H1 (cell line): Measurements from ENCODE around the gene CHPF2. TPM values are rescaled to one million over a fixed set of nuclear protein-coding genes. Genes with fewer than 3 reads are reported as not detected.

Experiments
- CTCF ChIA-PET: fragments of 300-600 bp; sonication (Branson Sonifier 250); formaldehyde crosslinking; loops from one replicate; lab custom pipeline; 2021; ENCODE audit not compliant: partially characterized antibody; lab: Charles Lee
- POLR2A ChIA-PET: fragments of 300-600 bp; sonication (Branson Sonifier 250); formaldehyde crosslinking; loops from one replicate; lab custom pipeline; 2021; ENCODE audit warnings: inconsistent platforms; ENCODE audit not compliant: partially characterized antibody; lab: Charles Lee
- DNase-seq, 2 experiments: peaks; one replicate each; pipeline versions ENCODE4 v3.0.0 to v3.0.0-alpha.2; 2010 to 2022; ENCODE audit warnings: low spot score in 2 of 2, low read depth in 1 of 2, mixed read lengths in 1 of 2
- FAIRE-seq: peaks from 2 replicates; lab custom pipeline; 2011; peaks lifted over from hg19 to GRCh38; lab: Jason Lieb, UNC
- H2AFZ ChIP-seq: 2 replicates; pipeline ENCODE4 v1.8.1; 2012; ENCODE audit warnings: low read length, inconsistent platforms
- H2AK5ac ChIP-seq: 2 replicates; pipeline ENCODE4 v1.6.1; 2013; ENCODE audit warnings: low read depth, low read length
- H2BK120ac ChIP-seq: replicated peaks from 2 replicates; pipeline ENCODE3; 2013; ENCODE audit warnings: low read depth, low read length, inconsistent platforms
- H2BK12ac ChIP-seq: 2 replicates; pipeline ENCODE4 v1.6.1; 2013; ENCODE audit warnings: low read depth, low read length
- H2BK15ac ChIP-seq: 2 replicates; pipeline ENCODE4 v1.6.1; 2013; ENCODE audit warnings: low read length
- H2BK20ac ChIP-seq: 2 replicates; pipeline ENCODE4 v1.6.1; 2013; ENCODE audit warnings: low read length
- H2BK5ac ChIP-seq: 2 replicates; pipeline ENCODE4 v1.6.1; 2013; ENCODE audit warnings: low read depth, low read length
- H3K14ac ChIP-seq: 2 replicates; pipeline ENCODE4 v1.6.1; 2013; ENCODE audit warnings: inconsistent platforms; ENCODE audit not compliant: insufficient read length
- H3K18ac ChIP-seq: 2 replicates; pipeline ENCODE4 v1.6.1; 2013; ENCODE audit warnings: low read length; ENCODE audit errors: extremely low read depth
- H3K23ac ChIP-seq: 2 replicates; pipeline ENCODE4 v1.6.1; 2013; ENCODE audit warnings: inconsistent platforms; ENCODE audit not compliant: insufficient read length
- H3K23me2 ChIP-seq: 2 replicates; pipeline ENCODE4 v1.6.1; 2013; ENCODE audit warnings: low read depth, low read length
- H3K27ac ChIP-seq: 2 replicates; pipeline ENCODE4 v1.6.1; 2011; ENCODE audit warnings: low read depth, low read length, inconsistent platforms
- H3K27me3 ChIP-seq, 4 experiments: replicated peaks in 1 of 4; 1 replicate in 1 of 4; 2 replicates in 3 of 4; pipeline versions ENCODE4 v1.6.1 to v1.8.1; 2011 to 2013; ENCODE audit warnings: low read length in 3 of 4, mild to moderate bottlenecking in 3 of 4, inconsistent platforms in 2 of 4, mixed read lengths in 2 of 4, moderate library complexity in 1 of 4; ENCODE audit not compliant: control insufficient read depth in 3 of 4, insufficient read depth in 3 of 4; ENCODE audit errors: extremely low read depth in 1 of 4
- H3K36me3 ChIP-seq, 4 experiments: 2 replicates each; pipeline versions ENCODE4 v1.6.1 to v1.8.1; 2011 to 2013; ENCODE audit warnings: mild to moderate bottlenecking in 4 of 4, low read length in 3 of 4, moderate library complexity in 2 of 4, control low read depth in 1 of 4, inconsistent platforms in 1 of 4; ENCODE audit not compliant: insufficient read depth in 4 of 4, control insufficient read depth in 2 of 4
- H3K4ac ChIP-seq: replicated peaks from 2 replicates; pipeline ENCODE3; 2013; ENCODE audit warnings: low read length, low read depth, mixed read lengths, inconsistent platforms; ENCODE audit not compliant: insufficient read length
- H3K4me1 ChIP-seq, 4 experiments: replicated peaks in 1 of 4; 1 replicate in 1 of 4; 2 replicates in 3 of 4; pipeline versions ENCODE4 v1.6.1 to v1.8.1; 2011 to 2013; ENCODE audit warnings: low read length in 3 of 4, inconsistent platforms in 2 of 4, mixed read lengths in 1 of 4; ENCODE audit not compliant: insufficient read depth in 4 of 4, control insufficient read depth in 3 of 4
- H3K4me2 ChIP-seq, 2 experiments: 2 replicates each; pipeline versions ENCODE4 v1.6.1 to v1.8.1; 2011 to 2013; ENCODE audit warnings: low read depth in 2 of 2, low read length in 2 of 2, control low read depth in 1 of 2, inconsistent platforms in 1 of 2, mild to moderate bottlenecking in 1 of 2; ENCODE audit not compliant: insufficient read depth in 1 of 2
- H3K4me3 ChIP-seq, 4 experiments: fragments of 200-600, 300-600 bp in 1 of 4; sonication (generic), shearing (Covaris generic), sonication (Bioruptor Twin) in 1 of 4; 2 replicates each; pipeline versions ENCODE4 v1.5.1 to v1.8.1; 2011 to 2016; ENCODE audit warnings: low read length in 4 of 4, low read depth in 3 of 4, control low read depth in 2 of 4, inconsistent platforms in 2 of 4, mild to moderate bottlenecking in 2 of 4, mixed read lengths in 1 of 4, moderate library complexity in 1 of 4; ENCODE audit not compliant: insufficient read depth in 2 of 4; ENCODE audit errors: extremely low read depth in 1 of 4
- H3K56ac ChIP-seq: replicated peaks from 2 replicates; pipeline ENCODE3; 2013; ENCODE audit warnings: low read depth, mild to moderate bottlenecking, mixed read lengths, low read length, inconsistent platforms; ENCODE audit not compliant: insufficient read length
- H3K79me1 ChIP-seq: 2 replicates; pipeline ENCODE4 v1.6.1; 2013; ENCODE audit warnings: low read depth, low read length, control low read depth
- H3K79me2 ChIP-seq, 2 experiments: 2 replicates each; pipeline versions ENCODE4 v1.6.1 to v1.8.1; 2012 to 2013; ENCODE audit warnings: low read length in 2 of 2, mild to moderate bottlenecking in 2 of 2, inconsistent platforms in 1 of 2; ENCODE audit not compliant: insufficient read depth in 2 of 2, control insufficient read depth in 1 of 2
- H3K9ac ChIP-seq, 4 experiments: replicated peaks in 1 of 4; 1 replicate in 1 of 4; 2 replicates in 3 of 4; pipeline versions ENCODE4 v1.6.1 to v1.8.1; 2011 to 2013; ENCODE audit warnings: low read depth in 3 of 4, low read length in 3 of 4, control low read depth in 2 of 4, mild to moderate bottlenecking in 2 of 4, moderate library complexity in 2 of 4, inconsistent platforms in 1 of 4; ENCODE audit errors: extremely low read depth in 1 of 4
- H3K9me3 ChIP-seq, 2 experiments: 2 replicates each; pipeline versions ENCODE4 v1.6.1 to v1.8.1; 2012 to 2013; ENCODE audit warnings: mild to moderate bottlenecking in 2 of 2, moderate library complexity in 2 of 2, control low read depth in 1 of 2, inconsistent platforms in 1 of 2, low read depth in 1 of 2, low read length in 1 of 2, mixed read lengths in 1 of 2; ENCODE audit not compliant: insufficient read depth in 2 of 2
- H4K20me1 ChIP-seq, 2 experiments: replicated peaks in 1 of 2; 2 replicates each; pipeline versions ENCODE3 to v1.8.1; 2011 to 2013; ENCODE audit warnings: inconsistent platforms in 2 of 2, low read length in 2 of 2, mild to moderate bottlenecking in 1 of 2; ENCODE audit not compliant: insufficient read depth in 2 of 2, control insufficient read depth in 1 of 2
- H4K5ac ChIP-seq: 2 replicates; pipeline ENCODE4 v1.6.1; 2013; ENCODE audit warnings: low read length, low read depth, mixed read lengths, inconsistent platforms; ENCODE audit not compliant: insufficient read length
- H4K8ac ChIP-seq: 2 replicates; pipeline ENCODE4 v1.8.0; 2013; ENCODE audit warnings: mild to moderate bottlenecking, moderate library complexity, low read length, inconsistent platforms; ENCODE audit not compliant: insufficient read depth; ENCODE audit errors: extremely low read depth
- H4K91ac ChIP-seq: replicated peaks from 2 replicates; pipeline ENCODE3; 2013; ENCODE audit warnings: low read length, mixed read lengths, inconsistent platforms; ENCODE audit not compliant: insufficient read length
- EZH2 ChIP-seq: fragments of 200-600 bp; sonication (generic); IDR thresholded peaks from 2 replicates; pipeline ENCODE4 v1.7.1; 2012; ENCODE audit warnings: low read depth, mild to moderate bottlenecking, moderate library complexity, low read length, inconsistent platforms; ENCODE audit not compliant: severe bottlenecking
- HDAC2 ChIP-seq, 2 experiments: fragments of 300-600 bp in 1 of 2; sonication (generic) in 1 of 2; IDR thresholded peaks; 2 replicates each; pipeline ENCODE4 v1.6.1; 2011 to 2012; ENCODE audit warnings: low read depth in 2 of 2, low read length in 2 of 2, mild to moderate bottlenecking in 2 of 2, moderate library complexity in 2 of 2, borderline replicate concordance in 1 of 2, inconsistent platforms in 1 of 2
- WGBS, 2 experiments: shearing (Covaris generic) in 1 of 2; methylation state at CpG; one replicate each; pipeline versions ENCODE4 v1.1.6 to v1.1.7; 2013 to 2015; ENCODE audit warnings: low lambda C conversion rate in 2 of 2, mixed read lengths in 2 of 2, inconsistent platforms in 1 of 2, low coverage in 1 of 2, missing lambda C conversion rate in 1 of 2; ENCODE audit not compliant: insufficient replicate concordance in 2 of 2, insufficient coverage in 1 of 2, insufficient read length in 1 of 2; ENCODE audit errors: extremely low coverage in 1 of 2, missing lambda C conversion rate in 1 of 2; 5-methylcytosine and 5-hydroxymethylcytosine counted together
- polyA plus RNA-seq, 7 experiments: library from polyadenylated mRNA; depleted of rRNA in 3 of 7; stranded (reverse) in 5 of 7; unstranded in 2 of 7; fragments of >200 nt in 5 of 7; fragments of 200-250 nt in 2 of 7; gene quantifications; 1 replicate in 5 of 7; 2 replicates in 1 of 7; 4 replicates in 1 of 7; pipeline versions ENCODE4 v1.2.1 to v1.2.3, GENCODE V29; 2011 to 2013; ENCODE audit warnings: missing spikeins in 2 of 7, mixed read lengths in 2 of 7
- total RNA-seq: library from RNA; stranded (reverse); fragmentation: NEBNext Ultra II Directional; extraction: Animal tissue kit (Norgen Biotek cat#: 25700); gene quantifications from 2 replicates; pipeline ENCODE4 v1.2.1, GENCODE V29; 2021

Gene CHPF2
- total and polyA plus RNA-seq, 2 of the 8 experiments (the other 6 are each of a cell fraction or from before 2014, with no cell fraction given) = 14.4 to 20.6 TPM

DNA sequence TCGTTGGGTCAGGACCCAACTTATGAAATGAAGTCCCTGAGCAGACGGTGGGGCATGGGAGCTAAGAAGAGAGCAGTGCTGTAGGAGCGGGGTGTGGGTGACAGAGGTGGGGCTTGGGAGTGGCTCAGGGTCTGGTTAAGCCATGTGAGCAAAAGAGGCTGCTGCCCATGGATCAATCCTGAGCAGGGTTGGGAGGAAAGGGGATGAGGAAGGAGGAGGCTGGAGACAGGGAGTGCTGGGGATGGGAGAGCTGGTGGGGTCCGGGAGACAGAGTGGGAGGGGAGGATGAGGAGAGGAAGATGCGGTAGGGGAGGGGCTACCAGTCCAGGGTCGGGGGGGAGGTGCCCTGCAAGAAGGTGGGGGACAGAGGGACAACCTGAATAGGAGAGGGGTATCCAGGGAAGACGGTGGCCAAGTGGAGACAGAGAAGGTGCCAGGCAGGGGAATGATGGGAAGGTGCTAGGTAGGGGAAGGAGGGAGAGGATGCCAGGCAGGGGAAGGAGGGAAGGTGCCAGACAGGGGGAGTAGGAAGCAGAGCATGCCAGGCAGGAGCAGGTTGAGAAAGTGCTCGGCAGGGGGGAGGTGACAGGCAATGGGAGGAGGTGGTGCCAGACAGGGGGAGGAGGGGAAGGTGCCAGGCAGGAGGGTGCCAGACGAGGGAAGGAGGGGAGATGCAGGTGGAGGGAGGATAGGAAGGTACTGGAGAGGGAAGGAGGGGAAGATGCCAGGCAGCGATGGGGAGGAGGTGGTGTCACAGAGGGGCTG is 43.7 kb downstream of the CHPF2 start:
- POLR2A ChIA-PET = interaction anchor here (1.2 kb wide), 1 partner anchor 14 kb away, joined by 3 read pairs; no protein-coding TSS in a partner anchor
- Histone ChIP-seq H4K5ac (no peak overlapping the region), H3K4me3 (peak overlapping the region in 2 of 4 experiments; percentile 55 to 63; a peak in 4 of 8 replicates), H4K20me1 (peaks cover 0 to 1% of the 10 kb centered on the region in 2 experiments), H3K36me3 (no peaks in the 10 kb centered on the region), H2BK120ac (no peak overlapping the region), H3K18ac (peak overlapping the region; percentile 6; the same call in 1 of the 2 replicates), H3K56ac (no peak overlapping the region), H3K23ac (no peak overlapping the region), H4K8ac (no peak overlapping the region), H2AFZ (no peak overlapping the region), H2BK12ac (peak overlapping the region; percentile 23; the same call in 1 of the 2 replicates), H3K9ac (no peak overlapping the region), H3K4ac (no peak overlapping the region), H3K79me1 (no peaks in the 10 kb centered on the region), H3K14ac (no peak overlapping the region), H4K91ac (peak overlapping the region; percentile 65), H3K9me3 (no peaks in the 10 kb centered on the region), H3K27ac (no peak overlapping the region), H2BK5ac (no peak overlapping the region; the same call in 1 of the 2 replicates), H2BK15ac (peak overlapping the region; percentile 72; the same call in 1 of the 2 replicates), H3K23me2 (peaks cover 10% of the 10 kb centered on the region; the same call in 1 of the 2 replicates), H2AK5ac (no peak overlapping the region), H3K79me2 (no peaks in the 10 kb centered on the region), H3K27me3 (peaks cover 0 to 25% (median 19%) of the 10 kb centered on the region in 4 experiments; a peak in 6 of 7 replicates), H3K4me1 (peaks cover 0 to 15% (median 10%) of the 10 kb centered on the region in 4 experiments; a peak in 6 of 7 replicates), H3K4me2 (peak overlapping the region; percentile 71 to 81), H2BK20ac (no peak overlapping the region)
- no peak for DNase-seq
- WGBS, 2 experiments = 31% methylated on average over 5 of the region's 10 CpGs; no CpG with 5 or more reads in 1 of the 2 experiments
- peak; percentile 19 for TF ChIP-seq EZH2
- no peak for TF ChIP-seq HDAC2 (IDR thresholded peaks at IDR 0.05; ENCODE audit: borderline replicate concordance in 1 of 2, low read depth in 2 of 2, low read length in 2 of 2)
- FAIRE-seq = no peak
- CTCF ChIA-PET = interaction anchor here (0.6 to 1.3 kb wide), 6 partner anchors 10 to 152 kb away, joined by 3 read pairs; no protein-coding TSS in a partner anchor
